SK-N-SH (cell line): ENCODE data around the gene FAM131C. TPM values are rescaled to one million over a fixed set of nuclear protein-coding genes. Genes with fewer than 3 reads are reported as not detected.

ENCODE experiments used
- CTCF ChIA-PET: fragments of 300-600, 350-600 bp; formaldehyde crosslinking; extraction: SDS; loops from one replicate; lab custom pipeline; 2021; lab: Yijun Ruan, JAX
- POLR2A ChIA-PET: fragments of 350-600 bp; sonication (Branson Sonifier 250); formaldehyde crosslinking; extraction: SDS; loops from one replicate; lab custom pipeline; 2020; ENCODE audit warnings: antibody characterized with exemption, inconsistent platforms; lab: Yijun Ruan, JAX
- DNase-seq: peaks from one replicate; pipeline ENCODE4 v3.0.0; 2012
- H2AFZ ChIP-seq: fragments of 200-600 bp; sonication (generic); 2 replicates; pipeline ENCODE4 v1.8.1; 2016; ENCODE audit warnings: antibody characterized with exemption, mild to moderate bottlenecking, low read depth
- H3F3A ChIP-seq: fragments of 200-600 bp; sonication (generic); replicated peaks from 2 replicates; pipeline ENCODE3; 2016; ENCODE audit warnings: antibody characterized with exemption, mild to moderate bottlenecking; ENCODE audit not compliant: insufficient read depth
- H3K27ac ChIP-seq, 2 experiments: fragments of 200-500 bp in 1 of 2; fragments of 200-600 bp in 1 of 2; sonication (Bioruptor generic) in 1 of 2; sonication (generic), shearing (Covaris generic) in 1 of 2; 2 replicates each; pipeline versions ENCODE4 v1.5.1 to v1.6.1; 2014 to 2016; ENCODE audit warnings: low read depth in 2 of 2, inconsistent platforms in 1 of 2, low read length in 1 of 2, mild to moderate bottlenecking in 1 of 2, mixed read lengths in 1 of 2
- H3K27me3 ChIP-seq: fragments of 200-600 bp; sonication (generic), shearing (Covaris generic); 2 replicates; pipeline ENCODE4 v1.6.1; 2016; ENCODE audit warnings: mixed run types; ENCODE audit not compliant: insufficient read depth
- H3K36me3 ChIP-seq, 2 experiments: fragments of 200-500 bp in 1 of 2; fragments of 200-600 bp in 1 of 2; sonication (Bioruptor generic) in 1 of 2; sonication (generic) in 1 of 2; replicated peaks in 1 of 2; 2 replicates each; pipeline versions ENCODE3 to v1.5.1; 2014 to 2016; ENCODE audit warnings: low read length in 1 of 2, mild to moderate bottlenecking in 1 of 2; ENCODE audit not compliant: insufficient read depth in 2 of 2, control insufficient read depth in 1 of 2
- H3K4me1 ChIP-seq, 2 experiments: fragments of 200-500 bp in 1 of 2; fragments of 200-600 bp in 1 of 2; sonication (Bioruptor generic) in 1 of 2; sonication (generic), shearing (Covaris generic) in 1 of 2; 2 replicates each; pipeline versions ENCODE4 v1.5.1 to v1.6.1; 2014 to 2016; ENCODE audit warnings: low read depth in 1 of 2, low read length in 1 of 2, mixed run types in 1 of 2; ENCODE audit not compliant: insufficient read depth in 2 of 2, control insufficient read depth in 1 of 2
- H3K4me2 ChIP-seq: fragments of 200-600 bp; sonication (generic), shearing (Covaris generic); 2 replicates; pipeline ENCODE4 v1.6.1; 2017; ENCODE audit warnings: mixed run types
- H3K4me3 ChIP-seq, 2 experiments: fragments of 200-500 bp in 1 of 2; fragments of 200-600 bp in 1 of 2; sonication (Bioruptor generic) in 1 of 2; sonication (generic), shearing (Covaris generic) in 1 of 2; 2 replicates each; pipeline versions ENCODE4 v1.5.1 to v1.8.1; 2014 to 2016; ENCODE audit warnings: low read depth in 2 of 2, inconsistent platforms in 1 of 2, low read length in 1 of 2, mild to moderate bottlenecking in 1 of 2, mixed read lengths in 1 of 2, moderate library complexity in 1 of 2
- H3K79me2 ChIP-seq: fragments of 200-600 bp; sonication (generic); 2 replicates; pipeline ENCODE4 v1.8.1; 2017; ENCODE audit warnings: mild to moderate bottlenecking; ENCODE audit not compliant: insufficient read depth
- H3K9ac ChIP-seq: fragments of 200-600 bp; sonication (generic); 2 replicates; pipeline ENCODE4 v1.6.1; 2017; ENCODE audit warnings: mixed run types
- H3K9me2 ChIP-seq: fragments of 200-600 bp; sonication (generic); 2 replicates; pipeline ENCODE4 v1.6.1; 2017; ENCODE audit warnings: mixed run types
- H3K9me3 ChIP-seq: fragments of 200-600 bp; sonication (generic); 2 replicates; pipeline ENCODE4 v1.6.1; 2017; ENCODE audit warnings: mixed run types, mild to moderate bottlenecking, moderate library complexity
- H4K20me1 ChIP-seq: fragments of 200-600 bp; sonication (generic); 2 replicates; pipeline ENCODE4 v1.6.1; 2017; ENCODE audit warnings: mild to moderate bottlenecking, mixed run types; ENCODE audit not compliant: insufficient read depth
- CHD2 ChIP-seq: fragments of 150-350 bp; IDR thresholded peaks from 2 replicates; pipeline ENCODE4 v1.6.1; 2018; ENCODE audit warnings: low read length; ENCODE audit not compliant: partially characterized antibody
- ELF1 ChIP-seq: IDR thresholded peaks from 2 replicates; pipeline ENCODE4 v1.4.0; 2012
- FOXJ3 ChIP-seq: sonication (generic); formaldehyde crosslinking; IDR thresholded peaks from 2 replicates; pipeline ENCODE4 v1.5.1; 2020; ENCODE audit warnings: mild to moderate bottlenecking, missing genetic modification reagents
- FOXM1 ChIP-seq: IDR thresholded peaks from 2 replicates; pipeline ENCODE4 v1.4.0; 2012; ENCODE audit warnings: low read depth, mild to moderate bottlenecking
- GATA2 ChIP-seq: sonication (generic); formaldehyde crosslinking; IDR thresholded peaks from 2 replicates; pipeline ENCODE4 v1.5.0; 2020; ENCODE audit warnings: mild to moderate bottlenecking, missing genetic modification reagents
- IRF3 ChIP-seq: fragments of 150-350 bp; IDR thresholded peaks from 2 replicates; pipeline ENCODE4 v1.6.1; 2016; ENCODE audit warnings: mild to moderate bottlenecking, low read depth, low read length
- JUND ChIP-seq: IDR thresholded peaks from 2 replicates; pipeline ENCODE4 v1.4.0; 2012
- MXI1 ChIP-seq: IDR thresholded peaks from 2 replicates; pipeline ENCODE4 v1.6.1; 2012; ENCODE audit warnings: mild to moderate bottlenecking, low read depth, low read length, improper control_type of control experiment
- NFIC ChIP-seq: IDR thresholded peaks from 2 replicates; pipeline ENCODE4 v1.4.0; 2012; ENCODE audit warnings: borderline replicate concordance
- PBX3 ChIP-seq: IDR thresholded peaks from 2 replicates; pipeline ENCODE4; 2012
- RAD21 ChIP-seq: IDR thresholded peaks from 2 replicates; pipeline ENCODE4 v1.6.1; 2012; ENCODE audit warnings: mild to moderate bottlenecking, low read length
- SIN3A ChIP-seq: IDR thresholded peaks from 2 replicates; pipeline ENCODE4 v1.6.1; 2012; ENCODE audit warnings: low read depth, mild to moderate bottlenecking, low read length, moderate library complexity, borderline replicate concordance
- TEAD4 ChIP-seq: IDR thresholded peaks from 2 replicates; pipeline ENCODE4 v1.4.0; 2012; ENCODE audit warnings: mild to moderate bottlenecking, borderline replicate concordance; ENCODE audit not compliant: insufficient read depth
- USF2 ChIP-seq: fragments of 150-350 bp; IDR thresholded peaks from 2 replicates; pipeline ENCODE4 v1.6.1; 2017; ENCODE audit warnings: antibody characterized with exemption, low read length, low read depth, borderline replicate concordance
- WGBS: methylation state at CpG from one replicate; pipeline ENCODE4 v1.1.6; 2017; ENCODE audit warnings: low lambda C conversion rate; 5-methylcytosine and 5-hydroxymethylcytosine counted together
- polyA plus RNA-seq, 3 experiments: library from polyadenylated mRNA; depleted of rRNA; stranded (reverse); fragments of >200 nt; gene quantifications; 2 replicates each; pipeline ENCODE4 v1.2.3, GENCODE V29; 2012
- TF ChIP-seq, protein P1 (sequence below): fragments of 200-600 bp; sonication (generic); IDR thresholded peaks from 2 replicates; pipeline ENCODE4 v1.6.1; 2017; ENCODE audit warnings: antibody characterized with exemption, mild to moderate bottlenecking, moderate library complexity
- TF ChIP-seq, protein P2 (sequence below): IDR thresholded peaks from 2 replicates; pipeline ENCODE4 v1.4.0; 2012; ENCODE audit warnings: low read depth, borderline replicate concordance

Gene FAM131C
- polyA plus RNA-seq, 1 of the 3 experiments (the other 2 are of a cell fraction): 1.6 TPM

DNA sequence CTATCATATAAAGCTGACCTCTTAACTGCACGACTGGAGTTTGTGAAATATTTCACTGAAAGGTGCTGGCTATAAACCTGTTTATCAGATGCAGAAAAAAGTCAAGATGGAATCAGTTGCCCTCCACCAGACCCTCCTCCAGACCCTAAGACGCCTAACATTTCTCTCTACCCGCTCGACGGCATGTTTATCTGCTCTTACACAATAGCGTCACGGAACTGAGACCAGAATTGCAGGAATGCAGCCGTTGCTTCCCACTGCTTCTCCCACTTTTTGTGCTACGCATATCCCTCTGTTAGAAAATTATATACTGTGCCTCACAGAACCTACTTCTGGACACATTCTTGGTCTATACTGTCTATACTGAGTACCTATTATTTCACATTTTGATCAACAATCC lies 28.2 kb upstream of the FAM131C start:
- CTCF ChIA-PET: no interaction called here
- POLR2A ChIA-PET: no interaction called here

DNA sequence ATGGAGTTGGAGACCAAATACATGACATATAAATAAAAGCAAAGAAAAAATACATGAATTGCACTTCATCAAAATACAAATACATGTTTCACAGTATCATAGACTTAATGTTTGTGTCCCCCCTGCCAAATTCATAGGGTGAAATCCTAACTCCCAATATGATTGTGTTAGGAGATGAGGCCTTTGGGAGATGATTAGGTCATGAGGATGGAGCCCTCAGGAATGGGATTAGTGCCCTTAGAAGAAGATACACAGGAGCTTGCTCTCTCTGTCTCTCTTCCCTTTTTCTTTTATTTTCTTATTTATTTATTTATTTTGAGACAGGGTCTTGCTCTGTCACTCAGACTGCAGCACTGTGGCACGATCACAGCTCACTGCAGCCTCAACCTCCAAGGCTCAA lies 26.0 kb upstream of the FAM131C start:
- DNase-seq: no peak
- H3F3A ChIP-seq: no peaks in the 10 kb centered on the region
- H3K9ac ChIP-seq: no peak overlapping the region
- CTCF ChIA-PET: interaction anchor here (0.8 to 1.2 kb wide), 5 partner anchors 15 to 56 kb away, joined by 3 to 4 read pairs (median 3); no protein-coding TSS in a partner anchor
- no peak overlapping the region for H3K4me3 ChIP-seq
- POLR2A ChIA-PET: no interaction called here
- no peaks in the 10 kb centered on the region for H3K9me2 ChIP-seq
- no peaks in the 10 kb centered on the region for H4K20me1 ChIP-seq
- no peaks in the 10 kb centered on the region for H3K79me2 ChIP-seq
- H3K36me3 ChIP-seq: no peaks in the 10 kb centered on the region
- no peaks in the 10 kb centered on the region for H3K4me1 ChIP-seq
- no peaks in the 10 kb centered on the region for H3K27me3 ChIP-seq
- H3K9me3 ChIP-seq: no peaks in the 10 kb centered on the region
- WGBS: 84% methylated on average over 1 of the region's 1 CpG
- TF ChIP-seq PBX3 (no peak), ELF1 (no peak), CHD2 (no peak), IRF3 (no peak), USF2 (no peak), SIN3A (no peak), FOXM1 (no peak), NFIC (no peak)
- TF ChIP-seq, protein P1, sequence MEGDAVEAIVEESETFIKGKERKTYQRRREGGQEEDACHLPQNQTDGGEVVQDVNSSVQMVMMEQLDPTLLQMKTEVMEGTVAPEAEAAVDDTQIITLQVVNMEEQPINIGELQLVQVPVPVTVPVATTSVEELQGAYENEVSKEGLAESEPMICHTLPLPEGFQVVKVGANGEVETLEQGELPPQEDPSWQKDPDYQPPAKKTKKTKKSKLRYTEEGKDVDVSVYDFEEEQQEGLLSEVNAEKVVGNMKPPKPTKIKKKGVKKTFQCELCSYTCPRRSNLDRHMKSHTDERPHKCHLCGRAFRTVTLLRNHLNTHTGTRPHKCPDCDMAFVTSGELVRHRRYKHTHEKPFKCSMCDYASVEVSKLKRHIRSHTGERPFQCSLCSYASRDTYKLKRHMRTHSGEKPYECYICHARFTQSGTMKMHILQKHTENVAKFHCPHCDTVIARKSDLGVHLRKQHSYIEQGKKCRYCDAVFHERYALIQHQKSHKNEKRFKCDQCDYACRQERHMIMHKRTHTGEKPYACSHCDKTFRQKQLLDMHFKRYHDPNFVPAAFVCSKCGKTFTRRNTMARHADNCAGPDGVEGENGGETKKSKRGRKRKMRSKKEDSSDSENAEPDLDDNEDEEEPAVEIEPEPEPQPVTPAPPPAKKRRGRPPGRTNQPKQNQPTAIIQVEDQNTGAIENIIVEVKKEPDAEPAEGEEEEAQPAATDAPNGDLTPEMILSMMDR: no peak
- H3K4me2 ChIP-seq: no peak overlapping the region
- H2AFZ ChIP-seq: no peak overlapping the region
- H3K27ac ChIP-seq: no peak overlapping the region

More for the DNA sequence above, 28.2 kb upstream of the FAM131C start:
- Histone ChIP-seq H2AFZ (no peak overlapping the region), H3F3A (no peaks in the 10 kb centered on the region), H3K9me2 (no peaks in the 10 kb centered on the region), H3K27ac (no peak overlapping the region), H3K27me3 (no peaks in the 10 kb centered on the region), H3K79me2 (no peaks in the 10 kb centered on the region), H3K4me3 (no peak overlapping the region), H3K9me3 (no peaks in the 10 kb centered on the region), H4K20me1 (no peaks in the 10 kb centered on the region), H3K4me2 (no peak overlapping the region), H3K36me3 (no peaks in the 10 kb centered on the region), H3K9ac (no peak overlapping the region), H3K4me1 (no peaks in the 10 kb centered on the region; a peak in 1 of 4 replicates)
- DNase-seq: no peak
- WGBS: 83% methylated on average over 9 of the region's 9 CpGs
- TF ChIP-seq, protein P2, sequence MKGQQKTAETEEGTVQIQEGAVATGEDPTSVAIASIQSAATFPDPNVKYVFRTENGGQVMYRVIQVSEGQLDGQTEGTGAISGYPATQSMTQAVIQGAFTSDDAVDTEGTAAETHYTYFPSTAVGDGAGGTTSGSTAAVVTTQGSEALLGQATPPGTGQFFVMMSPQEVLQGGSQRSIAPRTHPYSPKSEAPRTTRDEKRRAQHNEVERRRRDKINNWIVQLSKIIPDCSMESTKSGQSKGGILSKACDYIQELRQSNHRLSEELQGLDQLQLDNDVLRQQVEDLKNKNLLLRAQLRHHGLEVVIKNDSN: no peak
- TF ChIP-seq JUND (no peak), FOXJ3 (no peak), TEAD4 (no peak), PBX3 (no peak), CHD2 (no peak), NFIC (no peak), GATA2 (CRISPR knock-in tag) (no peak), MXI1 (no peak), IRF3 (no peak), RAD21 (no peak)
